ENCODE results near the gene FAM222B.
"Not testable (repeated sequence)": the region's sequence is repeated elsewhere in the genome, so short reads cannot be mapped to it uniquely, and the experiment has no call there.

FAM222B gene

DNA sequence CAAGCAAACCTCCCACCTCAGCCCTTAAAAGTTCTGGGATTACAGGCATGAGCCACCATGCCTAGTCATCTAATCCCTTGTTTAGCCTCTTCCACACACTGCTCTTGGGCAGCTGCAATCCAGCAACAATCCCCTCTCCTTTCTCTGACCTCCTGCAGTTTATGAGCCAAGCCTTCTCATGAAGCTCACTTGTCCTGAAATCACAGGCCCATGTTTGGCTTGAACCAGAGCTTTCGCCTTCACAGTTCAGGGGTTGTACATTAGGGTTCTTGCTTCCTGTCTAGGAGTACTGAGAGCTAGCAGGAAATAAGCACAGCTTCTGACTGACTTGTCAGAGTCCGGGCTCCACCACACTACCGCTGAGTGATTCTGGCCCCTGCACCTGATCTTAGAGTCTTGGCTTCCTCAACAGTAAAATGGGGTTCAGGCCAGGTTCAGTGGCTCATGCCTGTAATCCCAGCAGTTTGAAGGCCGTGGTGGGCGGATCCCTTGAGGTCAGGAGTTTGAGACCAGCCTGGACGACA, 28.5 kb upstream of the FAM222B start:
- DNase-seq (ENCODE audit: low read depth in 2 of 2): no peak

- no peak for DNase-seq (ENCODE audit: low read depth in 2 of 2)
These were observed 24.7 kb upstream of the FAM222B start for GRCh38 chr17:28867276-28867675.

DNA sequence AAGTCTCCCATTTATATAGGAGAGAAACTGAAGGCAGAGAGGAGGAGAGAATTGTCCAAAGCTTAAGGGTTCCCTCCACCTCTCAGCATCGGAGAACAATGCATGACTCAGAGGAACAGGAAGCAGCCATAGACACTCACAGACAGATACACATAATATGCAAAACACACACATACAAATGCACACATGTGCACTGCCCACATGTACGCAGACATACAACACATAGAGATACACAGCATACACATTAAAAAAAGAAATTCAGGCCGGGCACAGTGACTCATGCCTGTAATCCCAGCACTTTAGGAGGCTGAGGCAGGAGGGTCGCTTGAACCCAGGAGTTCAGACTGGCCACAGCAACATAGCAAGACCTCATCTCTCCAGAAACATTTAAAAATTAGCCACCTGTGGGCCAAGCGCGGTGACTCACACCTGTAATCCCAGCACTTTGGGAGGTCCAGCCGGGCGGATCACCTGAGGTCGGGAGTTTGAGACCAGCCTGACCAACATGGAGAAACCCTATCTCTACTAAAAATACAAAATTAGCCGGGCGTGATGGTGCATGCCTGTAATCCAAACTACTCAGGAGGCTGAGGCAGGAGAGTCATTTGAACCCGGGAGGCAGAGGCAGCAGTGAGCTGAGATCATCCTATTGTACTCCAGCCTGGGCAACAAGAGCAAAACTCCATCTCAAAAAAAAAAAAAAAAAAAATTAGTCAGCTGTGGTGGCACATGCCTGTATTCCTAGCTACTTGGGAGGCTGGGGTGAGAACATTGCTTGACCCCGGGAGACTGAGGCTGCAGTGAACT, 23.6 kb upstream of the FAM222B start:
- no peak for DNase-seq (ENCODE audit: low read depth in 2 of 2)

DNA sequence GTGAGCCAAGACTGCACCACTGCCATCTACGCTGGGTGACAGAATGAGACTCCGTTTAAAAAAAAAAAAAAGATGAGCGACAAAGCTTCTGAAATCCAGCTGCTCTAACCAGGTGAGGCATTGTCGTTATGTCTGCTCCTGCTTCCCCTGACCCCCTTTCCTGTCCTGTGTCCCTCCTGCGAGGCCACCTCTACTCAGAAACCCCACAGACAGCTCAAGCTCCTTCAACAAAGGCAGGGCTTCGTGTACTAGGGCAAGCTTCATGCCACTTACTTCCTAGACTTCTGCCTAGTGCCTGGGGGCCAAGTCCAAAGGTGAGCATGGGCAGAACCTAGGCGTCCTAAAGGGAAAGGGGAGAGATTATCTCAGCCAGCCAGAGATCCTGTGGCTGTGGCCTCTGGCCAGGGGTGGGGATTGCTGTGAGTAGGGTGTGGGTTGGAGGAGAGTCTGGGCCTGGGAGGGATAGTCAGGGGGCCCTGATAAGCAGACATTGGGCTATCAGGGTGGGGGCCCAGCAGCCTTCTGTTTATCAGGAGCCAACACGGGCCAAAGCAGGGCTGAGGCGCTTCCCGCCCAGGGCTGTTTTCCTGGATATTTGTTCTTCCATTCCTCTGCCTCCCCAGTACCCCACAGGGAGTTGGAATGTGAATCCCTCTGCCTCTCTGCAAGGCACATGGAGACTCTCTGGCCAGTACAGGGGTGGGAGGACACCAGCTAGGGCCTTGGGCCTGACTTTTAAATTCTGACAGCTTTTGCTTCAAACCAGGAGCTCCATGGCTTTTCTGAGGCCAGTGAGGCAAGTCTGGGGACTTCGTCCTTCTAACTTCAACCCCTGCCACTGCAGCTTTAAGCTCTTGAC, 22.6 kb upstream of the FAM222B start:
- DNase-seq (ENCODE audit: low read depth in 2 of 2): no peak

DNA sequence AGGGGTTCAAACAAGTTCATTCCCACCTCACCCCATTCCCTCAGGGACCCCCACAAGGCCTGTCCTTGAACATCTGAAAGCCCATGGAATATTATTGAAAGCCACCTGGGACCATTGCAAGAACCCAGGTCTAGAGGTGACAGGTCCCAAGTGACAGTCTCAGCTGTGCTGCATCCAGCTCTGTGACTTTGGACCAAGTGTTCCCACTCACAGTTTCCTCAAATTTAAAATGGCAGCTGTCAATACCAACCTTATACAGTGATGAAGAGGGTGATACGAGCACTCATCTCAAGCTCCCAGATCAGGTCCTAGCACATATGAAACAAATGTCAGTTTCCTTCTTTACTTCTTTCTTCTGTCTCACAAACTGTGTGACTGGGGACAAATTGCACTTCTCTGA, 21.4 kb upstream of the FAM222B start:
- DNase-seq (ENCODE audit: low read depth in 2 of 2): no peak

GRCh38 chr17:28862561-28862960, 20.0 kb upstream of the FAM222B start:
- DNase-seq (ENCODE audit: low read depth in 2 of 2): no peak

DNA sequence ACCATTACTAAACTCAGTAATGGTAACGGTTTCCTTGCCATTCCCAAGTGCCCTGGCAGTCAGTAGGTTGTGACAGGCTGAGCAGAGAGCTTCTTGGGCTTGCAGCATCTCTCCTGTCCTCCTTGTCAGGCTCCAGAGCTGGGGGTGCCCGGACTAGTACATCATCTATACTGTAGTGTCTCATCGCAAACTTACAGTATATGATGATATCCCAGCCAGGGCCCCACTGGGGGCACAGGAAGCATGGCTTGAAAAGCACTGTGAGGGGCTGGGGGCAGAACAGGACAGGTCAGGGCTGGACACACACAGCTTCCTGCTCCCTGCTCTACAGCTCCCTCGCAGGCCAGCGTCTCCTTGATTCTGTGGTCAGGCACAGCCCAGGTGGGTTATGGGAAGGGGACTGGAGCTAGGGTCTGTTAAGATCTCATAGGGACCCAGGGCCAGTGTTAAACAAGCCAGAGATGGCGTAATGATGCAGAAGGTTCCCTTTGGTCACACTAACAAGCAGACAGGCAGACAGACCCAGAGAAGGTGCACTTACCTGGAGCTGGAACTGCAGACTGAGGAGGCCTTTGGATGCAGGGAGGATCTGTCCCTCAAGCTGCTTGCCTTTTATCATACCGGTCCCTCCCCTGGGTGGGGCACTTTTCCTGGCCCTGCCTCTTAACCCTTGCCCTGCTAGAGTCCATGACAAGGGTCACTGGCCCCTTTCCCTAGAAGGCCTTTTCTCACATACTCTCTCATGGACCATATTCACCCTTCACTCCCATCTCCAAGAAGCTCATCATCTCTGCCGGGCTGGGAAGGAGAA, 19.0 kb upstream of the FAM222B start:
- DNase-seq (ENCODE audit: low read depth in 2 of 2): no peak

DNA sequence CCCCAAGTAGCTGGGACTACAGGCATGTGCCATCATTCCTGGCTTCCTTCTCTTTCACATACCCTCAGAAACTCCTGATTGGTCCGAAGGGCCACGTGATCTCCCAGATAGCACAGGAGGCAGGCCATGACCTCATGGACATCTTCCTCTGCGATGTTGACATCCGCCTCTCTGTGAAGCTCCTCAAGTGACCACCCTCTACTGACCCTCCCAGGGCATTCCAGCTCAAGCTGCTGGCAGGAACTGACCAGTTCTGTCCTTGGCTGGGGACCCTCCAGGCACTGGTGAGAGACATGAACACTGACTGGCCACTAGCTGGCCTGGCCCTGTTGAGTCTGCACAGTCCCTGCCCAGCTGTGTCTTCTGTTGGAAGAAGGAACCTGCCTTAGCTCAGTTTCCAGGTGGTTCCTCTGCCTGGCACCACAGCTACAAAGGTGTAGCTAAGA, 17.8 kb upstream of the FAM222B start:
- DNase-seq (ENCODE audit: low read depth in 2 of 2): no peak

GRCh38 chr17:28858801-28859355, 16.3 kb upstream of the FAM222B start:
- DNase-seq (ENCODE audit: low read depth in 2 of 2): no peak

- DNase-seq (ENCODE audit: low read depth in 2 of 2): no peak
These were observed 15.6 kb upstream of the FAM222B start for GRCh38 chr17:28857905-28858800.

DNA sequence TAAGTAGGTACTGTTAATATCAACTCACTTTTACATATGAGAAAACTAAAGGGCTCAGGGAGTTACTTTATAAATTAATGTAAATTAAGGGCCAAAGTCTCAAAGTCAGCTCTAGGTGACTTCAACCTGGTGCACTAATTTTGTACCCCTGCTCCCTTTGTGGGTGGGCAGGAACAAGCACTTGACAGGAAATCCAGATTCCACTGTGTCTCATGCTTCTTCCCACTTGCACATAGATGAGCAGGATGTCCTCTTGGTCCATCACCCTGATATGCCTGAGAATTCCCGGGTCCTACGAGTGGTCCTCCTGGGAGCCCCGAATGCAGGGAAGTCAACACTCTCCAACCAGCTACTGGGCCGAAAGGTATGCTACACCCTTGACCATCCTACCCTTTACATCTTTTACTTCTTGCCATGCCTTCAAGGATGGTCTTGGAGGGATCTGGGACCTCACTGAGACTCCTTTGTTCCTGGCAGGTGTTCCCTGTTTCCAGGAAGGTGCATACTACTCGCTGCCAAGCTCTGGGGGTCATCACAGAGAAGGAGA, 13.5 kb upstream of the FAM222B start:
- DNase-seq (ENCODE audit: low read depth in 2 of 2): no peak

GRCh38 chr17:28855336-28855679, 12.7 kb upstream of the FAM222B start:
- DNase-seq (ENCODE audit: low read depth in 2 of 2): no peak

DNA sequence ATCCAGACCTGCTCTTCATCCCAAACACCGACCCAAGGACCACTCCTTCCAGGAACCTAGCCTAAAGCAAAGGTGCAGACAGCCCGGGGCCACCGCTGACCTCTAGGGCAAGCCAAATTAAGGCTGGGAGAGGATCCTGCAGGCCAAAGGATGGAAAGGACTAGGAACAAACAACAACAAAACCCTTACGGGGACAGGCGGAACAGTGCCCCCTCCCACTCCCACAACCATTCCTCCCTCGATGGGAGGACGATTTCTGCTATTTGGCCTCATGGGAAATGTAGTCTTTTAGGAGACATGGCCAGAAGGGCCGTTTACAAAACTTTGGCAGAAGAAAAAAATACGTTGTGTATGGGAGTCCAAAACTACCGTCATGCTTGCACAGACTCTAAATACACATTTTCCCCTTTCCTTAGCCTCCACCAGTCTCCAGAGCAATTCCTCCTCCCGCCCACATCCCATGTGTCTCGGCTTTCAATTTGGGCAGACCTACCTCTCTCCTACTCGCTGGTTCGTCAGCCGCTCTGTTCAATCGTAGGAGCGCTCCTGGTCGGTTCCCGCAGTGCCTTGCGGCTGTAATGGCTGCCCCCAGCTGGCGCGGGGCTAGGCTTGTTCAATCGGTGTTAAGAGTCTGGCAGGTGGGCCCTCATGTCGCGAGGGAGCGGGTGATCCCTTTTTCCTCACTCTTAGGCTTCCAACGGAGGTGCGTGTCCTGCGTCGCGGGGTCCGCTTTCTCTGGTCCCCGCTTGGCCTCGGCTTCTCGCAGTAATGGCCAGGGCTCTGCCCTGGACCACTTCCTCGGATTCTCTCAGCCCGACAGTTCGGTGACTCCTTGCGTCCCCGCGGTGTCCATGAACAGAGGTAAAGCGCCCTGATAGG, 12.1 kb upstream of the FAM222B start, which contains the start of gene ERAL1:
Gene ERAL1 (plus strand): TSS at position 560 of the 879 bp plus-strand sequence. CDS start 19 bp downstream, at position 579.
- peak; percentile 67 to 83 for DNase-seq (ENCODE audit: low read depth in 2 of 2)

DNA sequence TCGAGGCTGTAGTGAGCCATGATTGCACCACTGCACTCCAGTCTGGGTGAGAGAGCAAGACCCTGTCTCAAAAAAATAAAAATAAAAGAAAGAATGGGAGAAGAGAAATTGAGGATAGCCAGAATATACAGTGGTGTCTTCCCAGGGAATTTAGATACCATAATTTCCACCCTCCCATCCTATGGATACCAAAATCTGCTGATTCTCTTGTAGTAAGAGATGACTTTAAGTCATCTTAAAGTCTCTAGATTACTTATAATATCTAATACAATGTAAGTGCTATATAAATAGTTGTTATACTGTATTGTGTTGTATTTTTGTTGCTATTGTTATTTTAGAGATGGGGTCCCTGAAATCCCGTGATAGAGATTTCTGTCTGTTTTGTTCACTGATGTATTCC, 10.7 kb upstream of the FAM222B start:
- DNase-seq (ENCODE audit: low read depth in 2 of 2): no peak

- DNase-seq (ENCODE audit: low read depth in 2 of 2): no peak
These were observed 6.7 kb upstream of the FAM222B start for GRCh38 chr17:28849281-28849680.

- peak in 1 of 2 experiments; percentile 59 for DNase-seq (ENCODE audit: low read depth in 2 of 2)
These were observed 6.1 kb upstream of the FAM222B start for GRCh38 chr17:28848667-28849066.

GRCh38 chr17:28846699-28847098, 4.1 kb upstream of the FAM222B start:
- not testable (repeated sequence) for DNase-seq (ENCODE audit: low read depth in 2 of 2)

GRCh38 chr17:28846231-28846630, 3.6 kb upstream of the FAM222B start:
- no peak for DNase-seq (ENCODE audit: low read depth in 2 of 2)

DNA sequence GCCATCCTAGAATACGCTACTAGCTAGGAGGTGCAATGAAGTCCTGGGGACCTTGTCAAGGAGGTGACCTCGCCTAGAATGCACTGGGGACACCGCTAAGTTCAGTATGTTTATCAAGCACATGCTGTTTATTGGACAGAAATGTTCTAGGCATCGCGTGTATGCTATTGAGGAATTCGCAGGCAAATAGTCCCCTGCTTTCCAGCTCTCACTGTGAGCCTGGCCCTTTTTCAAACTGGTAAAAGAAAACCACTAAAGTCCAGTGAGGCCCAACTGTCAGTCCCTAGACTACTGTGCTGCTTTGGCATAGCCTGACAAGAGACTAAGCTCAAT, 1.2 kb upstream of the FAM222B start:
- DNase-seq (ENCODE audit: low read depth in 2 of 2): no peak
